ENCODE measurements around the gene ZNF354C.

DNA sequence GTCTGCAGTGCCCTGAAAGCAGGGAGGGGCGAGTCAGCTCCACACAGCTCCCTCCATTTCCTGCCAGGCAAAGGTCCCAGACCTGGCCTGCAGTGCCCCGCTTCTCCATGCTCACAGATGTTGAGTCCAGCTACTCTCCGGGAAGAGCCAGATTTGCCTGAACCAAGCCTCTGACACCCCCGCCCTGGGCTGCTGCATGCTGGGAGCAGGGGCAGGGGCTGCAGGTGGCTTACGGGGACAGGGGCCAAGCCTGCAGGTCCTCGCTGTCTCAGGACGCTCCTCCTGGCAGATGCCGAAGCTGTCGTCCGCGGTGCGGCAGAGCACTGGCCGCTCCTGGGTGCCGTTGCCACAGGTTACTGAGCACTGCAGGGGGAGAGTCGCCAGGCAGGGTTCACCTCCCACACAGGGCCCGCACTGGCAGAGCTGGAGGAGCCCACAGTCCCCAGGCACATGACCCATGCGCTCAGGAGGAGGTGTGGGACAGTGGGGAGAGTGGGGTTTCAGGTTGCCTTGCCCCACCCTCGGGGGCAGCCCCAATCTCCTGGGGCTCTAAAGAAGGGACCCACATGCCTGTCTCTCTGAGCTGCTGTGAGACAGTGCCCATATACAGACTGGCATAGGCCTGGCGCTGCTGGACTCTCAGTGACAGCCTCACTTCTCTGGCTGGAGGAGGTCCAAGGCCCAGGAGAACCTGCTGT lies 62.4 kb downstream of the ZNF354C start:
- TF ChIP-seq POLR2A (IDR thresholded peaks at IDR 0.05), result no peak
- TF ChIP-seq, protein P1, sequence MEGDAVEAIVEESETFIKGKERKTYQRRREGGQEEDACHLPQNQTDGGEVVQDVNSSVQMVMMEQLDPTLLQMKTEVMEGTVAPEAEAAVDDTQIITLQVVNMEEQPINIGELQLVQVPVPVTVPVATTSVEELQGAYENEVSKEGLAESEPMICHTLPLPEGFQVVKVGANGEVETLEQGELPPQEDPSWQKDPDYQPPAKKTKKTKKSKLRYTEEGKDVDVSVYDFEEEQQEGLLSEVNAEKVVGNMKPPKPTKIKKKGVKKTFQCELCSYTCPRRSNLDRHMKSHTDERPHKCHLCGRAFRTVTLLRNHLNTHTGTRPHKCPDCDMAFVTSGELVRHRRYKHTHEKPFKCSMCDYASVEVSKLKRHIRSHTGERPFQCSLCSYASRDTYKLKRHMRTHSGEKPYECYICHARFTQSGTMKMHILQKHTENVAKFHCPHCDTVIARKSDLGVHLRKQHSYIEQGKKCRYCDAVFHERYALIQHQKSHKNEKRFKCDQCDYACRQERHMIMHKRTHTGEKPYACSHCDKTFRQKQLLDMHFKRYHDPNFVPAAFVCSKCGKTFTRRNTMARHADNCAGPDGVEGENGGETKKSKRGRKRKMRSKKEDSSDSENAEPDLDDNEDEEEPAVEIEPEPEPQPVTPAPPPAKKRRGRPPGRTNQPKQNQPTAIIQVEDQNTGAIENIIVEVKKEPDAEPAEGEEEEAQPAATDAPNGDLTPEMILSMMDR (IDR thresholded peaks at IDR 0.05), result no peak
